KMS-11 (cell line): ENCODE data around the gene IER2.

ENCODE experiments used
- H2AFZ ChIP-seq: fragments of 200-600 bp; sonication (generic); 2 replicates; pipeline ENCODE4 v1.6.1; 2016; ENCODE audit warnings: antibody characterized with exemption, mixed run types, low read depth
- H3K27ac ChIP-seq: fragments of 200-600 bp; sonication (generic); 2 replicates; pipeline ENCODE4 v1.6.1; 2016; ENCODE audit warnings: mild to moderate bottlenecking, mixed run types
- H3K27me3 ChIP-seq: fragments of 200-600 bp; sonication (generic); 2 replicates; pipeline ENCODE4 v1.6.1; 2017; ENCODE audit warnings: mild to moderate bottlenecking, low read depth, mixed run types, moderate library complexity; ENCODE audit not compliant: insufficient read depth
- H3K36me3 ChIP-seq: fragments of 200-600 bp; sonication (generic); 2 replicates; pipeline ENCODE4 v1.6.1; 2017; ENCODE audit warnings: mild to moderate bottlenecking, mixed run types; ENCODE audit not compliant: insufficient read depth
- H3K4me1 ChIP-seq: fragments of 200-600 bp; sonication (generic); 2 replicates; pipeline ENCODE4 v1.6.1; 2016; ENCODE audit warnings: mild to moderate bottlenecking, low read depth, mixed run types; ENCODE audit not compliant: poor library complexity, severe bottlenecking
- H3K4me2 ChIP-seq: fragments of 200-600 bp; sonication (generic); 2 replicates; pipeline ENCODE4 v1.7.0; 2016; ENCODE audit warnings: mild to moderate bottlenecking, mixed run types
- H3K4me3 ChIP-seq: fragments of 200-600 bp; sonication (generic); IDR thresholded peaks from 2 replicates; pipeline ENCODE4 v1.6.1; 2017; ENCODE audit warnings: low read depth, low read length, mixed read lengths; ENCODE audit not compliant: insufficient read depth
- H3K79me2 ChIP-seq: fragments of 200-600 bp; sonication (generic); 2 replicates; pipeline ENCODE4 v1.6.1; 2016; ENCODE audit warnings: low read depth, mixed run types; ENCODE audit not compliant: insufficient read depth
- H3K9ac ChIP-seq: fragments of 200-600 bp; sonication (generic); 2 replicates; pipeline ENCODE4 v1.6.1; 2016; ENCODE audit warnings: mild to moderate bottlenecking, mixed run types
- H4K20me1 ChIP-seq: fragments of 200-600 bp; sonication (generic); 2 replicates; pipeline ENCODE4 v1.6.1; 2016; ENCODE audit warnings: mild to moderate bottlenecking, mixed run types; ENCODE audit not compliant: insufficient read depth
- CTCF ChIP-seq: fragments of 200-600 bp; sonication (generic); conservative IDR thresholded peaks from 2 replicates; pipeline ENCODE4 v1.6.1; 2017; ENCODE audit warnings: low read depth, mild to moderate bottlenecking, antibody characterized with exemption, low read length, moderate library complexity, mixed read lengths

The IER2 gene

GRCh38 chr19:13115936-13116281 lies 34.3 kb upstream of the IER2 start:
- Histone ChIP-seq H3K9ac (peak overlapping the region; percentile 90), H3K4me1 (peaks cover 17% of the 10 kb centered on the region), H3K27me3 (no peaks in the 10 kb centered on the region), H3K4me2 (peak overlapping the region; percentile 76), H3K4me3 (no peak overlapping the region), H2AFZ (peak overlapping the region; percentile 75; the same call in 1 of the 2 replicates), H3K36me3 (no peaks in the 10 kb centered on the region), H4K20me1 (peaks cover 4% of the 10 kb centered on the region; the same call in 1 of the 2 replicates), H3K27ac (peak overlapping the region; percentile 75), H3K79me2 (peaks cover 43% of the 10 kb centered on the region)
- TF ChIP-seq CTCF: no peak

GRCh38 chr19:13116282-13117175 lies 33.7 kb upstream of the IER2 start, which contains the start of gene TRMT1:
Gene TRMT1, minus strand, starts transcription at chr19:13116740. Its CDS starts 341 bp downstream, at chr19:13116399.
- Histone ChIP-seq H3K4me2 (peak within 1 kb of the TSS; percentile 76), H3K9ac (peak within 1 kb of the TSS; percentile 90), H3K79me2 (peaks cover 50% of the 10 kb centered on the region), H2AFZ (peak within 1 kb of the TSS; percentile 75), H3K27ac (peak within 1 kb of the TSS; percentile 75), H3K36me3 (no peaks in the 10 kb centered on the region), H4K20me1 (peaks cover 4% of the 10 kb centered on the region; the same call in 1 of the 2 replicates), H3K27me3 (no peaks in the 10 kb centered on the region), H3K4me1 (peaks cover 17% of the 10 kb centered on the region), H3K4me3 (no peak within 1 kb of the TSS)
- no peak for TF ChIP-seq CTCF

- no peak overlapping the region for H3K4me3 ChIP-seq
- H3K79me2 ChIP-seq: peaks cover 57% of the 10 kb centered on the region
- H2AFZ ChIP-seq: peak overlapping the region; percentile 75
- peaks cover 17% of the 10 kb centered on the region for H3K4me1 ChIP-seq
- no peak for TF ChIP-seq CTCF
- H3K9ac ChIP-seq: peak overlapping the region; percentile 90
- peak overlapping the region; percentile 75 for H3K27ac ChIP-seq
- H3K36me3 ChIP-seq: no peaks in the 10 kb centered on the region
- peaks cover 4% of the 10 kb centered on the region; the same call in 1 of the 2 replicates for H4K20me1 ChIP-seq
- H3K4me2 ChIP-seq: peak overlapping the region; percentile 76
- H3K27me3 ChIP-seq: no peaks in the 10 kb centered on the region
Measured at GRCh38 chr19:13117176-13117771, 32.9 kb upstream of the IER2 start.

- no peak for TF ChIP-seq CTCF
- peaks cover 17% of the 10 kb centered on the region for H3K4me1 ChIP-seq
- H3K36me3 ChIP-seq: no peaks in the 10 kb centered on the region
- H3K27ac ChIP-seq: peak within 1 kb of the TSS; percentile 75
- peaks cover 62% of the 10 kb centered on the region for H3K79me2 ChIP-seq
- peaks cover 4% of the 10 kb centered on the region; the same call in 1 of the 2 replicates for H4K20me1 ChIP-seq
- H3K4me3 ChIP-seq: no peak within 1 kb of the TSS
- peak within 1 kb of the TSS; percentile 75 for H2AFZ ChIP-seq
- H3K9ac ChIP-seq: peak within 1 kb of the TSS; percentile 90
- no peaks in the 10 kb centered on the region for H3K27me3 ChIP-seq
- peak within 1 kb of the TSS; percentile 76 for H3K4me2 ChIP-seq
Measured at GRCh38 chr19:13117772-13118423, 32.3 kb upstream of the IER2 start, which contains the start of gene NACC1. Gene NACC1, plus strand, starts transcription at chr19:13118264. Its CDS starts 16,944 bp downstream, at chr19:13135208.
